HepG2 (cell line): ENCODE results near the gene CRKL. TPM values are rescaled to one million over a fixed set of nuclear protein-coding genes. Genes with fewer than 3 reads are reported as not detected.
A peak's percentile ranks its signal among the peaks of the same experiment; 100 is the strongest.

Experiments used
- ATAC-seq: fragments of 200-7000 bp; cut with Tn5 transposase; 3 replicates; pipeline ENCODE4 v1.9.1; 2020; ENCODE audit warnings: mild to moderate bottlenecking, moderate library complexity
- BruUV-seq: library from RNA; stranded (reverse); fragments of 400-500 nt; replicated peaks from 2 replicates; lab custom pipeline; 2021; lab: Mats Ljungman, UMichigan
- CTCF ChIA-PET: fragments of 300-600 bp; formaldehyde crosslinking; extraction: SDS; loops from one replicate; lab custom pipeline; 2021; ENCODE audit warnings: low total read pairs, inconsistent platforms, low intra/inter-chr PET ratio; lab: Yijun Ruan, JAX
- POLR2A ChIA-PET: fragments of 350-600 bp; sonication (Branson Sonifier 250); formaldehyde crosslinking; loops from one replicate; lab custom pipeline; 2020; ENCODE audit warnings: antibody characterized with exemption, inconsistent platforms; lab: Yijun Ruan, JAX
- DNase-seq: peaks from one replicate; pipeline ENCODE4 v3.0.0-alpha.2; 2015; ENCODE audit warnings: low spot score
- FAIRE-seq: peaks from 3 replicates; lab custom pipeline; 2011; peaks lifted over from hg19 to GRCh38; lab: Jason Lieb, UNC
- H2AFZ ChIP-seq: one replicate; pipeline ENCODE4 v1.6.1; 2011; ENCODE audit warnings: low read length, inconsistent platforms
- H3K27ac ChIP-seq: fragments of 300-600 bp; 3 replicates; pipeline ENCODE4 v1.8.0; 2011; ENCODE audit warnings: mixed run types, mild to moderate bottlenecking, mixed read lengths, low read length, inconsistent platforms; ENCODE audit not compliant: insufficient read depth; ENCODE audit errors: extremely low read length
- H3K27me3 ChIP-seq, 2 experiments: fragments of 200-600 bp in 1 of 2; 2 replicates in 1 of 2; 3 replicates in 1 of 2; pipeline versions ENCODE4 v1.6.0 to v1.8.0; 2011; ENCODE audit warnings: low read length in 2 of 2, mild to moderate bottlenecking in 2 of 2, moderate library complexity in 2 of 2, inconsistent platforms in 1 of 2; ENCODE audit not compliant: insufficient read depth in 2 of 2, control insufficient read depth in 1 of 2
- H3K36me3 ChIP-seq, 2 experiments: fragments of 200-600 bp in 1 of 2; replicated peaks in 1 of 2; 2 replicates in 1 of 2; 3 replicates in 1 of 2; pipeline versions ENCODE4 v1.5.1 to v1.8.0; 2011; ENCODE audit warnings: low read length in 2 of 2, inconsistent platforms in 1 of 2; ENCODE audit not compliant: insufficient read depth in 2 of 2, control insufficient read depth in 1 of 2
- H3K4me1 ChIP-seq: 2 replicates; pipeline ENCODE4 v1.5.1; 2012; ENCODE audit warnings: low read length, inconsistent platforms; ENCODE audit not compliant: insufficient read depth
- H3K4me2 ChIP-seq: 2 replicates; pipeline ENCODE4 v1.6.0; 2011; ENCODE audit warnings: low read depth, low read length, inconsistent platforms
- H3K4me3 ChIP-seq, 3 experiments: fragments of 200-600 bp in 1 of 3; sonication (generic), shearing (Covaris generic) in 1 of 3; replicated peaks in 1 of 3; 2 replicates each; pipeline ENCODE4 v1.5.1; 2011 to 2016; ENCODE audit warnings: low read length in 3 of 3, inconsistent platforms in 2 of 3, low read depth in 2 of 3, mild to moderate bottlenecking in 2 of 3, control low read depth in 1 of 3, mixed read lengths in 1 of 3; ENCODE audit not compliant: insufficient read depth in 1 of 3
- H3K79me2 ChIP-seq: one replicate; pipeline ENCODE4 v1.6.1; 2011; ENCODE audit warnings: low read length, inconsistent platforms; ENCODE audit not compliant: insufficient read depth
- H3K9ac ChIP-seq: 2 replicates; pipeline ENCODE4 v1.6.0; 2011; ENCODE audit warnings: mild to moderate bottlenecking, low read depth, low read length, inconsistent platforms; ENCODE audit not compliant: insufficient read depth
- H3K9me3 ChIP-seq: 2 replicates; pipeline ENCODE4 v1.5.1; 2012; ENCODE audit warnings: mild to moderate bottlenecking, low read length
- H4K20me1 ChIP-seq: 2 replicates; pipeline ENCODE4 v1.6.0; 2011; ENCODE audit warnings: inconsistent platforms, mild to moderate bottlenecking, low read length, moderate library complexity; ENCODE audit not compliant: insufficient read depth
- CBX1 ChIP-seq: IDR thresholded peaks from one replicate; pipeline ENCODE4 v1.6.1; 2016; ENCODE audit warnings: antibody characterized with exemption, low read depth
- CHCHD3 ChIP-seq: sonication (generic); formaldehyde crosslinking; IDR thresholded peaks from 2 replicates; pipeline ENCODE4 v1.8.0; 2022; ENCODE audit warnings: mild to moderate bottlenecking, missing genetic modification reagents, moderate library complexity
- HNRNPK ChIP-seq: fragments of 200-400 bp; formaldehyde crosslinking; IDR thresholded peaks from 2 replicates; pipeline ENCODE4 v1.6.1; 2018; ENCODE audit warnings: low read length, low read depth, moderate library complexity, mild to moderate bottlenecking; ENCODE audit not compliant: poor library complexity, severe bottlenecking
- HOXA3 ChIP-seq: sonication (generic); formaldehyde crosslinking; IDR thresholded peaks from 2 replicates; pipeline ENCODE4 v1.5.0; 2020; ENCODE audit warnings: missing genetic modification reagents
- KMT2B ChIP-seq: IDR thresholded peaks from 2 replicates; pipeline ENCODE4 v1.6.1; 2016; ENCODE audit warnings: missing genetic modification reagents, missing compliant biosample characterization
- PITX1 ChIP-seq: sonication (generic); formaldehyde crosslinking; IDR thresholded peaks from 2 replicates; pipeline ENCODE4 v1.5.1; 2020; ENCODE audit warnings: mild to moderate bottlenecking, missing genetic modification reagents
- PRPF4 ChIP-seq: fragments of 200-400 bp; formaldehyde crosslinking; IDR thresholded peaks from 2 replicates; pipeline ENCODE4 v1.6.1; 2016; ENCODE audit warnings: low read length, low read depth; ENCODE audit not compliant: poor library complexity, severe bottlenecking
- SAP130 ChIP-seq: IDR thresholded peaks from 2 replicates; pipeline ENCODE4 v1.6.1; 2016; ENCODE audit warnings: low read depth
- SETDB1 ChIP-seq: sonication (generic); formaldehyde crosslinking; IDR thresholded peaks from 2 replicates; pipeline ENCODE4 v1.5.1; 2020; ENCODE audit warnings: missing genetic modification reagents, mild to moderate bottlenecking, borderline replicate concordance
- ZC3H13 ChIP-seq: sonication (generic); formaldehyde crosslinking; IDR thresholded peaks from 2 replicates; pipeline ENCODE4 v1.8.1; 2023; ENCODE audit warnings: mild to moderate bottlenecking, missing genetic modification reagents, moderate library complexity
- ZFP36 ChIP-seq: fragments of 150-350 bp; IDR thresholded peaks from 2 replicates; pipeline ENCODE4 v1.6.1; 2018; ENCODE audit warnings: borderline replicate concordance, low read length, low read depth; ENCODE audit not compliant: partially characterized antibody
- ZNF614 ChIP-seq: IDR thresholded peaks from 2 replicates; pipeline ENCODE4 v1.6.1; 2018; ENCODE audit warnings: missing biosample characterization, missing genetic modification reagents, inconsistent platforms, borderline replicate concordance
- ZZZ3 ChIP-seq: sonication (generic); formaldehyde crosslinking; IDR thresholded peaks from 2 replicates; pipeline ENCODE4 v1.4.0; 2020; ENCODE audit warnings: missing genetic modification reagents, mild to moderate bottlenecking, borderline replicate concordance
- WGBS: methylation state at CpG from one replicate; pipeline ENCODE4 v1.1.6; 2017; ENCODE audit warnings: low lambda C conversion rate; 5-methylcytosine and 5-hydroxymethylcytosine counted together
- in situ Hi-C: cut with HindIII; loops from 2 replicates; pipeline ENCODE4 v1.10.0; 2017; ENCODE audit warnings: low pct_unique_long_range_greater_than_20kb; ENCODE audit not compliant: extremely low pct_ligation_motif_present
- intact Hi-C: fragments of 100-400 bp; cut with micrococcal nuclease; formaldehyde crosslinking; loops from one replicate; pipeline ENCODE4 v1.10.0; 2022; ENCODE audit not compliant: unreplicated experiment
- polyA plus RNA-seq, 8 experiments: library from polyadenylated mRNA; depleted of rRNA in 3 of 8; stranded (reverse) in 7 of 8; unstranded in 1 of 8; fragments of >200 nt; fragmentation: Illumina TruSeq in 4 of 8; extraction: Trizol in 4 of 8; gene quantifications; 2 replicates each; pipeline versions ENCODE4 v1.2.1 to v1.2.3, GENCODE V29; 2011 to 2016; ENCODE audit warnings: low read depth in 4 of 8, missing spikeins in 1 of 8, mixed read lengths in 1 of 8; ENCODE audit not compliant: insufficient read depth in 1 of 8
- total RNA-seq, 5 experiments: library from RNA; depleted of rRNA; stranded (reverse); fragments of >200 nt; fragmentation: Illumina TruSeq; extraction: Trizol; gene quantifications; 2 replicates each; pipeline ENCODE4 v1.2.3, GENCODE V29; 2016; ENCODE audit warnings: low read depth in 1 of 5
- TF ChIP-seq, protein P1 (sequence below): sonication (generic); formaldehyde crosslinking; conservative IDR thresholded peaks from 2 replicates; pipeline ENCODE4 v1.4.0; 2020; ENCODE audit warnings: missing genetic modification reagents
- TF ChIP-seq, protein P2 (sequence below): IDR thresholded peaks from 2 replicates; pipeline ENCODE4 v1.6.1; 2016; ENCODE audit warnings: missing compliant biosample characterization, missing genetic modification reagents, borderline replicate concordance
- TF ChIP-seq, protein P3 (sequence below): sonication (generic); formaldehyde crosslinking; IDR thresholded peaks from 2 replicates; pipeline ENCODE4 v1.5.1; 2020; ENCODE audit warnings: missing genetic modification reagents, mild to moderate bottlenecking, borderline replicate concordance
- TF ChIP-seq, protein P4 (sequence below): sonication (generic); formaldehyde crosslinking; IDR thresholded peaks from 2 replicates; pipeline ENCODE4 v1.4.0; 2020; ENCODE audit warnings: missing genetic modification reagents, borderline replicate concordance

CRKL gene
- total and polyA plus RNA-seq, 2 of the 13 experiments (the other 11 are each of a cell fraction or from before 2014, with no cell fraction given): 37.4 to 60.6 TPM

DNA sequence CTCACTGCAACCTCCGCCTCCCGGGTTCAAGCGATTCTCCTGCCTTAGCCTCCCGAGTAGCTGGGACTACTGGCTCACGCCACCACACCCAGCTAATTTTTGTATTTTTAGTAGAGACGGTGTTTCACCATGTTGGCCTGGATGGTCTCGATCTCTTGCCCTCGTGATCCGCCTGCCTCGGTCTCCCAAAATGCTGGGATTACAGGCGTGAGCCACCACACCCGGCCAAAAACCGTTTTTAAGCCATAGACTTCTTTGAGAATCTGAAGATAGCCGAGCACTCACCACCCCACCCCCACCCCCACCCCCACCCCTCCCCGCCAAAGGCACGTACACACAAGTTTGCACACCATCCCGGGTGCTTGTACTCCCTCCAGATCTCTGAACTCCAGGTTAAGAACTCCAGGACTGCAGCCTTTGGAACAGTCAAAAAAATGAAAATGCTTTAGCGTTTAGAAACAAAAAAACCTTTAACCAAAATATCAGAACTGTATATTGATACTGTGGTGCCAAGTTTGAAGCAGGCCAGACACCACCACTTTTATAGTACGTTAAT, 1.5 kb downstream of the CRKL start:
- DNase-seq (peak; percentile 20), FAIRE-seq (no peak), ATAC-seq (no peak)
- Histone ChIP-seq H3K27me3 (no peaks in the 10 kb centered on the region; a peak in 1 of 5 replicates), H3K79me2 (peaks cover 63% of the 10 kb centered on the region), H3K4me3 (peak overlapping the region; percentile 96 to 100 (median 98)), H3K4me1 (peaks cover 50% of the 10 kb centered on the region), H3K36me3 (peaks cover 0 to 4% of the 10 kb centered on the region in 2 experiments; a peak in 2 of 5 replicates), H3K9ac (peak overlapping the region; percentile 97), H3K27ac (peak overlapping the region; percentile 50), H3K9me3 (no peaks in the 10 kb centered on the region), H4K20me1 (peaks cover 46% of the 10 kb centered on the region), H2AFZ (no peak overlapping the region), H3K4me2 (peak overlapping the region; percentile 88)
- 2% methylated on average over 13 of the region's 19 CpGs for WGBS
- no TSS peak for BruUV-seq
- in situ Hi-C loops (loop anchor here (5.0 kb wide), 1 partner anchor 34 kb away; no protein-coding TSS in a partner anchor), intact Hi-C loops (no loop called here)
- ChIA-PET CTCF (no interaction called here), POLR2A (interaction anchor here (1.0 to 1.6 kb wide), 2 partner anchors 8 to 14 kb away, joined by 3 to 5 read pairs; no protein-coding TSS in a partner anchor)
- TF ChIP-seq PRPF4 (no peak), ZZZ3 (CRISPR knock-in tag) (no peak), ZFP36 (no peak), CHCHD3 (CRISPR knock-in tag) (no peak), HNRNPK (no peak), CBX1 (no peak), ZC3H13 (CRISPR knock-in tag) (0 out of 2 replicates have a peak, but pooled peaks have one; percentile 39), SETDB1 (CRISPR knock-in tag) (no peak), HOXA3 (CRISPR knock-in tag) (no peak), ZNF614 (CRISPR knock-in tag) (no peak), PITX1 (CRISPR knock-in tag) (no peak), KMT2B (no peak), SAP130 (CRISPR knock-in tag) (peak; percentile 48; the same call in 1 of the 2 replicates)
- TF ChIP-seq, protein P1, sequence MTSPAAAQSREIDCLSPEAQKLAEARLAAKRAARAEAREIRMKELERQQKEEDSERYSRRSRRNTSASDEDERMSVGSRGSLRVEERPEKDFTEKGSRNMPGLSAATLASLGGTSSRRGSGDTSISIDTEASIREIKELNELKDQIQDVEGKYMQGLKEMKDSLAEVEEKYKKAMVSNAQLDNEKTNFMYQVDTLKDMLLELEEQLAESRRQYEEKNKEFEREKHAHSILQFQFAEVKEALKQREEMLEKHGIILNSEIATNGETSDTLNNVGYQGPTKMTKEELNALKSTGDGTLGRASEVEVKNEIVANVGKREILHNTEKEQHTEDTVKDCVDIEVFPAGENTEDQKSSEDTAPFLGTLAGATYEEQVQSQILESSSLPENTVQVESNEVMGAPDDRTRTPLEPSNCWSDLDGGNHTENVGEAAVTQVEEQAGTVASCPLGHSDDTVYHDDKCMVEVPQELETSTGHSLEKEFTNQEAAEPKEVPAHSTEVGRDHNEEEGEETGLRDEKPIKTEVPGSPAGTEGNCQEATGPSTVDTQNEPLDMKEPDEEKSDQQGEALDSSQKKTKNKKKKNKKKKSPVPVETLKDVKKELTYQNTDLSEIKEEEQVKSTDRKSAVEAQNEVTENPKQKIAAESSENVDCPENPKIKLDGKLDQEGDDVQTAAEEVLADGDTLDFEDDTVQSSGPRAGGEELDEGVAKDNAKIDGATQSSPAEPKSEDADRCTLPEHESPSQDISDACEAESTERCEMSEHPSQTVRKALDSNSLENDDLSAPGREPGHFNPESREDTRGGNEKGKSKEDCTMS (CRISPR knock-in tag): no peak
- TF ChIP-seq, protein P2, sequence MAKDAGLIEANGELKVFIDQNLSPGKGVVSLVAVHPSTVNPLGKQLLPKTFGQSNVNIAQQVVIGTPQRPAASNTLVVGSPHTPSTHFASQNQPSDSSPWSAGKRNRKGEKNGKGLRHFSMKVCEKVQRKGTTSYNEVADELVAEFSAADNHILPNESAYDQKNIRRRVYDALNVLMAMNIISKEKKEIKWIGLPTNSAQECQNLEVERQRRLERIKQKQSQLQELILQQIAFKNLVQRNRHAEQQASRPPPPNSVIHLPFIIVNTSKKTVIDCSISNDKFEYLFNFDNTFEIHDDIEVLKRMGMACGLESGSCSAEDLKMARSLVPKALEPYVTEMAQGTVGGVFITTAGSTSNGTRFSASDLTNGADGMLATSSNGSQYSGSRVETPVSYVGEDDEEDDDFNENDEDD (CRISPR knock-in tag): no peak
- TF ChIP-seq, protein P3, sequence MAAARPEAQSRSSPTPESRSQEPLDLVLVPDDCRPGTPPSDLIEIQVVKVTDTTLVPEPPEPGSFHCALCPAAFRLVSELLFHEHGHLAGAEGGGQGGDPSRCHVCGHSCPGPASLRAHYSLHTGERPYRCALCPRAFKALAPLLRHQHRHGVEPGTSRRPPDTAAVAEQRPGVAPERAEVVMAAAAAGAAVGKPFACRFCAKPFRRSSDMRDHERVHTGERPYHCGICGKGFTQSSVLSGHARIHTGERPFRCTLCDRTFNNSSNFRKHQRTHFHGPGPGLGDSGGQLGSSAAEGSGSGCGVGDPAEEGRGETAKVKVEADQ: no peak
- TF ChIP-seq, protein P4, sequence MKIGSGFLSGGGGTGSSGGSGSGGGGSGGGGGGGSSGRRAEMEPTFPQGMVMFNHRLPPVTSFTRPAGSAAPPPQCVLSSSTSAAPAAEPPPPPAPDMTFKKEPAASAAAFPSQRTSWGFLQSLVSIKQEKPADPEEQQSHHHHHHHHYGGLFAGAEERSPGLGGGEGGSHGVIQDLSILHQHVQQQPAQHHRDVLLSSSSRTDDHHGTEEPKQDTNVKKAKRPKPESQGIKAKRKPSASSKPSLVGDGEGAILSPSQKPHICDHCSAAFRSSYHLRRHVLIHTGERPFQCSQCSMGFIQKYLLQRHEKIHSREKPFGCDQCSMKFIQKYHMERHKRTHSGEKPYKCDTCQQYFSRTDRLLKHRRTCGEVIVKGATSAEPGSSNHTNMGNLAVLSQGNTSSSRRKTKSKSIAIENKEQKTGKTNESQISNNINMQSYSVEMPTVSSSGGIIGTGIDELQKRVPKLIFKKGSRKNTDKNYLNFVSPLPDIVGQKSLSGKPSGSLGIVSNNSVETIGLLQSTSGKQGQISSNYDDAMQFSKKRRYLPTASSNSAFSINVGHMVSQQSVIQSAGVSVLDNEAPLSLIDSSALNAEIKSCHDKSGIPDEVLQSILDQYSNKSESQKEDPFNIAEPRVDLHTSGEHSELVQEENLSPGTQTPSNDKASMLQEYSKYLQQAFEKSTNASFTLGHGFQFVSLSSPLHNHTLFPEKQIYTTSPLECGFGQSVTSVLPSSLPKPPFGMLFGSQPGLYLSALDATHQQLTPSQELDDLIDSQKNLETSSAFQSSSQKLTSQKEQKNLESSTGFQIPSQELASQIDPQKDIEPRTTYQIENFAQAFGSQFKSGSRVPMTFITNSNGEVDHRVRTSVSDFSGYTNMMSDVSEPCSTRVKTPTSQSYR (CRISPR knock-in tag): 0 out of 2 replicates have a peak, but pooled peaks have one; percentile 16
